ENCODE data around the gene HOOK2.

DNA sequence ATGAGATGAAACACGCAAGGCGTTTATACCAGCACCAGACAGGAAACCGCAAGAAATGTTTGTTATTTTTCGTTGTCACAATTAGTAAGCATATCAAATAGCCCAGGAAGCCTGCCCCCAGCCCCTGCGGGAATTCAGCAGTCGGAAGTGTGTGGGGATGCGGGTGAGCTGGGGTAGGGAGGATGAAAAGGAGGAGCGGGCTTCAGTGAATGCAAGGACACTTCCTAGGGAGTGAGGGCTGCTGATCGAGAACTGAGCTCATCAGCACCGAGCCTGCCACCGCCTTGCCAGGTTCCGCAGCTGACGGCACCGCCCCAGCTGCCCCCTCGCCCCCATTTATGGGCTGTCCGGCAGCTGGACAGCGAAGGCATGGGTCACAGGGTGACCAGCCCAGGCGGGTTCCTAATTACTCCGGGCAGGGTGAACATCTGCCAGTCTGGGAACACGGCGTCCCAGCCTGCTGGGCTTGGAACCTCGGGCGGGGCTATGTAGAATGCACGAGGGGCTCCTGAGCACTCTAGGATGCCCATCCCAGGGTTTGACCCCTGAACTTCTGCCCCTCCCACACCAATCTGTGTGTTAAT is 25.3 kb downstream of the HOOK2 start:
- no peak for TF ChIP-seq POLR2A (IDR thresholded peaks at IDR 0.05)
- TF ChIP-seq, protein P1, sequence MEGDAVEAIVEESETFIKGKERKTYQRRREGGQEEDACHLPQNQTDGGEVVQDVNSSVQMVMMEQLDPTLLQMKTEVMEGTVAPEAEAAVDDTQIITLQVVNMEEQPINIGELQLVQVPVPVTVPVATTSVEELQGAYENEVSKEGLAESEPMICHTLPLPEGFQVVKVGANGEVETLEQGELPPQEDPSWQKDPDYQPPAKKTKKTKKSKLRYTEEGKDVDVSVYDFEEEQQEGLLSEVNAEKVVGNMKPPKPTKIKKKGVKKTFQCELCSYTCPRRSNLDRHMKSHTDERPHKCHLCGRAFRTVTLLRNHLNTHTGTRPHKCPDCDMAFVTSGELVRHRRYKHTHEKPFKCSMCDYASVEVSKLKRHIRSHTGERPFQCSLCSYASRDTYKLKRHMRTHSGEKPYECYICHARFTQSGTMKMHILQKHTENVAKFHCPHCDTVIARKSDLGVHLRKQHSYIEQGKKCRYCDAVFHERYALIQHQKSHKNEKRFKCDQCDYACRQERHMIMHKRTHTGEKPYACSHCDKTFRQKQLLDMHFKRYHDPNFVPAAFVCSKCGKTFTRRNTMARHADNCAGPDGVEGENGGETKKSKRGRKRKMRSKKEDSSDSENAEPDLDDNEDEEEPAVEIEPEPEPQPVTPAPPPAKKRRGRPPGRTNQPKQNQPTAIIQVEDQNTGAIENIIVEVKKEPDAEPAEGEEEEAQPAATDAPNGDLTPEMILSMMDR (IDR thresholded peaks at IDR 0.05): no peak

Data from Peyer's patch (tissue), 4 donors.